Hepatocyte (in vitro differentiated cells): ENCODE measurements around the gene RAPGEF4. TPM values are rescaled to one million over a fixed set of nuclear protein-coding genes. Genes with fewer than 3 reads are reported as not detected.

Source experiments
- DNase-seq: peaks from one replicate; pipeline ENCODE4 v3.0.0-alpha.2; 2016; ENCODE audit warnings: low spot score
- H2AFZ ChIP-seq: fragments of 200-600 bp; sonication (generic); 2 replicates; pipeline ENCODE4 v1.6.0; 2016; ENCODE audit warnings: antibody characterized with exemption, mild to moderate bottlenecking
- H3K27ac ChIP-seq: fragments of 200-600 bp; sonication (generic); 2 replicates; pipeline ENCODE4 v1.5.1; 2016; ENCODE audit warnings: mild to moderate bottlenecking
- H3K27me3 ChIP-seq: fragments of 200-600 bp; sonication (generic); 2 replicates; pipeline ENCODE4 v1.6.1; 2016
- H3K36me3 ChIP-seq: fragments of 200-600 bp; sonication (generic); replicated peaks from 2 replicates; pipeline ENCODE4 v1.5.1; 2016; ENCODE audit warnings: low read depth; ENCODE audit not compliant: insufficient read depth
- H3K4me1 ChIP-seq: fragments of 200-600 bp; sonication (generic); 2 replicates; pipeline ENCODE4 v1.5.1; 2016; ENCODE audit warnings: mild to moderate bottlenecking, moderate library complexity; ENCODE audit not compliant: insufficient read depth
- H3K4me2 ChIP-seq: fragments of 200-600 bp; sonication (generic); 2 replicates; pipeline ENCODE4 v1.6.0; 2016
- H3K4me3 ChIP-seq: fragments of 200-600 bp; sonication (generic); 2 replicates; pipeline ENCODE4 v1.5.1; 2016; ENCODE audit warnings: mild to moderate bottlenecking
- H3K79me2 ChIP-seq: fragments of 200-600 bp; sonication (generic); 2 replicates; pipeline ENCODE4 v1.6.0; 2017; ENCODE audit warnings: mild to moderate bottlenecking
- H3K9me2 ChIP-seq: fragments of 200-600 bp; sonication (generic); replicated peaks from 2 replicates; pipeline ENCODE4 v1.6.0; 2017; ENCODE audit warnings: mild to moderate bottlenecking; ENCODE audit not compliant: insufficient read depth
- H3K9me3 ChIP-seq: fragments of 200-600 bp; sonication (generic); 2 replicates; pipeline ENCODE4 v1.5.1; 2016; ENCODE audit warnings: low read depth, mild to moderate bottlenecking
- H4K20me1 ChIP-seq: fragments of 200-600 bp; sonication (generic); 2 replicates; pipeline ENCODE4 v1.6.0; 2016; ENCODE audit warnings: mild to moderate bottlenecking; ENCODE audit not compliant: insufficient read depth, poor library complexity, severe bottlenecking
- CTCF ChIP-seq: fragments of 200-600 bp; sonication (generic); IDR thresholded peaks from 2 replicates; pipeline ENCODE4 v1.5.1; 2016; ENCODE audit warnings: antibody characterized with exemption, mild to moderate bottlenecking; ENCODE audit not compliant: poor library complexity
- EZH2 ChIP-seq: fragments of 200-600 bp; sonication (generic); IDR thresholded peaks from 2 replicates; pipeline ENCODE4 v1.6.1; 2016; ENCODE audit warnings: antibody characterized with exemption, mild to moderate bottlenecking, borderline replicate concordance
- EZH2phosphoT487 ChIP-seq: fragments of 200-600 bp; sonication (generic); IDR thresholded peaks from one replicate; pipeline ENCODE4 v1.6.1; 2018; ENCODE audit warnings: antibody characterized with exemption, mild to moderate bottlenecking, low read depth, moderate library complexity; ENCODE audit not compliant: unreplicated experiment, severe bottlenecking
- WGBS: methylation state at CpG from one replicate; pipeline ENCODE4 v1.1.6; 2016; ENCODE audit warnings: low lambda C conversion rate; ENCODE audit errors: missing lambda C conversion rate; 5-methylcytosine and 5-hydroxymethylcytosine counted together
- polyA plus RNA-seq: library from polyadenylated mRNA; unstranded; fragments of >200 nt; fragmentation: Nextera tagmentation; extraction: Ambion mirVana; gene quantifications from 2 replicates; pipeline ENCODE4 v1.2.1, GENCODE V29; 2016
- total RNA-seq: library from RNA; depleted of rRNA; stranded (reverse); fragments of >200 nt; gene quantifications from 2 replicates; pipeline ENCODE4 v1.2.3, GENCODE V29; 2014

RAPGEF4 gene
- total and polyA plus RNA-seq, 2 experiments from 2014 or later: 1.9 to 2.0 TPM

GRCh38 chr2:172836827-172837226, 101.2 kb downstream of the RAPGEF4 start:
- TF ChIP-seq EZH2 (no peak), EZH2phosphoT487 (no peak), CTCF (no peak)
- no peaks in the 10 kb centered on the region for H4K20me1 ChIP-seq

GRCh38 chr2:172839446-172839845, 103.8 kb downstream of the RAPGEF4 start:
- Histone ChIP-seq H2AFZ (no peak overlapping the region), H4K20me1 (no peaks in the 10 kb centered on the region), H3K4me3 (no peak overlapping the region), H3K4me2 (no peak overlapping the region), H3K36me3 (no peaks in the 10 kb centered on the region), H3K9me2 (no peaks in the 10 kb centered on the region), H3K9me3 (no peaks in the 10 kb centered on the region), H3K79me2 (no peaks in the 10 kb centered on the region), H3K27me3 (no peaks in the 10 kb centered on the region), H3K27ac (no peak overlapping the region), H3K4me1 (no peaks in the 10 kb centered on the region)
- 77% methylated on average over 2 of the region's 2 CpGs for WGBS
- TF ChIP-seq EZH2phosphoT487 (no peak), EZH2 (no peak), CTCF (no peak)
- DNase-seq: no peak

More at GRCh38 chr2:172836827-172837226, 101.2 kb downstream of the RAPGEF4 start:
- no peaks in the 10 kb centered on the region for H3K4me1 ChIP-seq
- no peaks in the 10 kb centered on the region for H3K27me3 ChIP-seq
- no peak for DNase-seq
- no peak overlapping the region for H3K4me2 ChIP-seq
- no peaks in the 10 kb centered on the region for H3K9me3 ChIP-seq
- no peak overlapping the region for H3K27ac ChIP-seq
- H3K9me2 ChIP-seq: no peaks in the 10 kb centered on the region
- no peak overlapping the region for H2AFZ ChIP-seq
- no peaks in the 10 kb centered on the region for H3K36me3 ChIP-seq
- no peaks in the 10 kb centered on the region for H3K79me2 ChIP-seq
- no peak overlapping the region for H3K4me3 ChIP-seq

GRCh38 chr2:172842511-172843265, 107.0 kb downstream of the RAPGEF4 start:
- no peaks in the 10 kb centered on the region for H3K9me2 ChIP-seq
- H4K20me1 ChIP-seq: no peaks in the 10 kb centered on the region
- 66% methylated on average over 5 of the region's 5 CpGs for WGBS
- no peak overlapping the region for H3K4me2 ChIP-seq
- H3K27ac ChIP-seq: no peak overlapping the region
- no peak for DNase-seq
- H3K4me3 ChIP-seq: no peak overlapping the region
- H3K36me3 ChIP-seq: no peaks in the 10 kb centered on the region
- no peaks in the 10 kb centered on the region for H3K79me2 ChIP-seq
- TF ChIP-seq EZH2phosphoT487: no peak
- TF ChIP-seq EZH2: no peak
- TF ChIP-seq CTCF: no peak
- no peak overlapping the region for H2AFZ ChIP-seq
- H3K27me3 ChIP-seq: no peaks in the 10 kb centered on the region
- no peaks in the 10 kb centered on the region for H3K4me1 ChIP-seq
- H3K9me3 ChIP-seq: no peaks in the 10 kb centered on the region

- Histone ChIP-seq H3K4me2 (no peak overlapping the region), H4K20me1 (no peaks in the 10 kb centered on the region), H3K27me3 (no peaks in the 10 kb centered on the region), H3K27ac (no peak overlapping the region), H3K36me3 (no peaks in the 10 kb centered on the region), H2AFZ (no peak overlapping the region), H3K4me3 (no peak overlapping the region), H3K9me3 (no peaks in the 10 kb centered on the region), H3K4me1 (peaks cover 2% of the 10 kb centered on the region), H3K9me2 (no peaks in the 10 kb centered on the region), H3K79me2 (no peaks in the 10 kb centered on the region)
- TF ChIP-seq EZH2: no peak
- TF ChIP-seq EZH2phosphoT487: no peak
- TF ChIP-seq CTCF: no peak
- no peak for DNase-seq
- 90% methylated on average over 1 of the region's 1 CpG for WGBS
Observed at GRCh38 chr2:172843266-172843582, 107.6 kb downstream of the RAPGEF4 start.
